Measurements from ENCODE around the gene KDM2B.
"Not testable (repeated sequence)": the region's sequence is repeated elsewhere in the genome, so short reads cannot be mapped to it uniquely, and the experiment has no call there.

DNA sequence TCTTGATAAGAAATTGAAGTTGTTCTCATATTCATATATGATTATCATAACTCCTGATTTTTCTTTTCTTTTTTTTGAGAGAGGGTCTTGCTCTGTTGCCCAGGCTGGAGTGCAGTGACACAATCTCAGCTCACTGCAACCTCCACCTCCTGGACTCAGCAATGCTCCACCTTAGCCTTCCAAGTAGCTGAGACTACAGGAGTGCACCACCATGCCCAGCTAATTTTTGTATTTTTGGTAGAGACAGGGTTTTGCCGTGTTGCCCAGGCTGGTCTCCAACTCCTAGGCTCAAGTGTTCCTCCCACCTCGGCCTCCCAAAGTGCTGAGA, 2.5 kb upstream of the KDM2B start:
- TF ChIP-seq, protein P1, sequence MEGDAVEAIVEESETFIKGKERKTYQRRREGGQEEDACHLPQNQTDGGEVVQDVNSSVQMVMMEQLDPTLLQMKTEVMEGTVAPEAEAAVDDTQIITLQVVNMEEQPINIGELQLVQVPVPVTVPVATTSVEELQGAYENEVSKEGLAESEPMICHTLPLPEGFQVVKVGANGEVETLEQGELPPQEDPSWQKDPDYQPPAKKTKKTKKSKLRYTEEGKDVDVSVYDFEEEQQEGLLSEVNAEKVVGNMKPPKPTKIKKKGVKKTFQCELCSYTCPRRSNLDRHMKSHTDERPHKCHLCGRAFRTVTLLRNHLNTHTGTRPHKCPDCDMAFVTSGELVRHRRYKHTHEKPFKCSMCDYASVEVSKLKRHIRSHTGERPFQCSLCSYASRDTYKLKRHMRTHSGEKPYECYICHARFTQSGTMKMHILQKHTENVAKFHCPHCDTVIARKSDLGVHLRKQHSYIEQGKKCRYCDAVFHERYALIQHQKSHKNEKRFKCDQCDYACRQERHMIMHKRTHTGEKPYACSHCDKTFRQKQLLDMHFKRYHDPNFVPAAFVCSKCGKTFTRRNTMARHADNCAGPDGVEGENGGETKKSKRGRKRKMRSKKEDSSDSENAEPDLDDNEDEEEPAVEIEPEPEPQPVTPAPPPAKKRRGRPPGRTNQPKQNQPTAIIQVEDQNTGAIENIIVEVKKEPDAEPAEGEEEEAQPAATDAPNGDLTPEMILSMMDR (IDR thresholded peaks at IDR 0.05) = not testable (repeated sequence)
- not testable (repeated sequence) for TF ChIP-seq POLR2A (IDR thresholded peaks at IDR 0.05)

Data from breast epithelium (tissue), 3 donors.